K562 (cell line): Measurements from ENCODE around the gene PNMT. TPM values are rescaled to one million over a fixed set of nuclear protein-coding genes. Genes with fewer than 3 reads are reported as not detected.
A peak's percentile ranks its signal among the peaks of the same experiment; 100 is the strongest.

Experiments used
- AFF1 ChIP-seq, 2 experiments: fragments of 450-650 bp; IDR thresholded peaks; 2 replicates each; pipeline ENCODE4 v1.6.1; 2018; ENCODE audit warnings: mild to moderate bottlenecking in 2 of 2, low read depth in 1 of 2; ENCODE audit not compliant: partially characterized antibody in 2 of 2
- COPS2 ChIP-seq: fragments of 450-650 bp; conservative IDR thresholded peaks from 2 replicates; pipeline ENCODE4 v1.6.1; 2016; ENCODE audit warnings: mild to moderate bottlenecking, moderate library complexity
- DMBX1 ChIP-seq: fragments of 250-450 bp; sonication (Bioruptor Pico); IDR thresholded peaks from 2 replicates; pipeline ENCODE4 v1.8.0; 2022; ENCODE audit warnings: inconsistent platforms, mild to moderate bottlenecking, moderate library complexity, borderline replicate concordance
- EHMT2 ChIP-seq: fragments of 450-650 bp; IDR thresholded peaks from 2 replicates; pipeline ENCODE4 v1.6.1; 2018; ENCODE audit warnings: antibody characterized with exemption
- FOXA1 ChIP-seq: fragments of 450-650 bp; IDR thresholded peaks from 2 replicates; pipeline ENCODE4 v1.6.1; 2016; ENCODE audit warnings: mild to moderate bottlenecking, borderline replicate concordance
- FOXK2 ChIP-seq, 2 experiments: fragments of 450-650 bp; IDR thresholded peaks in 1 of 2; conservative IDR thresholded peaks in 1 of 2; 2 replicates each; pipeline ENCODE4 v1.6.1; 2016; ENCODE audit warnings: low read depth in 2 of 2, mild to moderate bottlenecking in 1 of 2
- HMGN3 ChIP-seq: IDR thresholded peaks from 2 replicates; pipeline ENCODE4 v1.6.1; 2011; ENCODE audit warnings: borderline replicate concordance, low read depth, mild to moderate bottlenecking, mixed read lengths, low read length; ENCODE audit not compliant: insufficient read length; ENCODE audit errors: extremely low read depth
- NCOR1 ChIP-seq: fragments of 450-650 bp; IDR thresholded peaks from 2 replicates; pipeline ENCODE4 v1.6.1; 2016; ENCODE audit warnings: mild to moderate bottlenecking, moderate library complexity
- NKRF ChIP-seq: fragments of 450-650 bp; IDR thresholded peaks from 2 replicates; pipeline ENCODE4 v1.6.1; 2016; ENCODE audit warnings: borderline replicate concordance
- RAD51 ChIP-seq: fragments of 450-650 bp; IDR thresholded peaks from 2 replicates; pipeline ENCODE4 v1.7.1; 2016; ENCODE audit warnings: low read depth, mild to moderate bottlenecking, borderline replicate concordance
- SREBF1 ChIP-seq: fragments of 150-350 bp; IDR thresholded peaks from 2 replicates; pipeline ENCODE4 v1.6.1; 2014; ENCODE audit warnings: antibody characterized with exemption, low read depth, low read length, borderline replicate concordance
- SUPT5H ChIP-seq: fragments of 450-650 bp; IDR thresholded peaks from 2 replicates; pipeline ENCODE4 v1.6.1; 2016
- TAF9B ChIP-seq: fragments of 450-650 bp; IDR thresholded peaks from 2 replicates; pipeline ENCODE4 v1.6.1; 2018; ENCODE audit warnings: mild to moderate bottlenecking; ENCODE audit not compliant: partially characterized antibody
- polyA plus RNA-seq, 8 experiments: library from polyadenylated mRNA; depleted of rRNA in 4 of 8; stranded (reverse) in 5 of 8; unstranded in 3 of 8; fragments of >200 nt; fragmentation: Nextera tagmentation in 2 of 8; fragmentation: Illumina TruSeq in 1 of 8; extraction: Ambion mirVana in 2 of 8; extraction: Trizol in 1 of 8; gene quantifications; 2 replicates each; pipeline versions ENCODE4 v1.2.1 to v1.2.3, GENCODE V29; 2011 to 2014; ENCODE audit warnings: inconsistent platforms in 1 of 8, missing spikeins in 1 of 8
- total RNA-seq, 7 experiments: library from RNA; depleted of rRNA in 6 of 7; stranded (reverse); fragments of >200 nt in 6 of 7; fragmentation: Illumina TruSeq in 2 of 7; extraction: Trizol in 2 of 7; gene quantifications; 2 replicates each; pipeline versions ENCODE4 v1.2.1 to v1.2.3, GENCODE V29; 2011 to 2021; ENCODE audit warnings: low replicate concordance in 1 of 7
- TF ChIP-seq, protein P1 (sequence below), 3 experiments: IDR thresholded peaks in 2 of 3; conservative IDR thresholded peaks in 1 of 3; 2 replicates each; pipeline ENCODE4 v1.5.1; 2011 to 2012; ENCODE audit warnings: low read length in 3 of 3, mild to moderate bottlenecking in 3 of 3, control low read depth in 2 of 3, improper control_type of control experiment in 1 of 3, inconsistent platforms in 1 of 3, low read depth in 1 of 3, mixed read lengths in 1 of 3, moderate library complexity in 1 of 3; ENCODE audit not compliant: insufficient read depth in 2 of 3

PNMT gene
- total and polyA plus RNA-seq, 9 of the 15 experiments (the other 6 are each of a cell fraction or from before 2014, with no cell fraction given): 0.55 to 18.1 (median 5.8) TPM

DNA sequence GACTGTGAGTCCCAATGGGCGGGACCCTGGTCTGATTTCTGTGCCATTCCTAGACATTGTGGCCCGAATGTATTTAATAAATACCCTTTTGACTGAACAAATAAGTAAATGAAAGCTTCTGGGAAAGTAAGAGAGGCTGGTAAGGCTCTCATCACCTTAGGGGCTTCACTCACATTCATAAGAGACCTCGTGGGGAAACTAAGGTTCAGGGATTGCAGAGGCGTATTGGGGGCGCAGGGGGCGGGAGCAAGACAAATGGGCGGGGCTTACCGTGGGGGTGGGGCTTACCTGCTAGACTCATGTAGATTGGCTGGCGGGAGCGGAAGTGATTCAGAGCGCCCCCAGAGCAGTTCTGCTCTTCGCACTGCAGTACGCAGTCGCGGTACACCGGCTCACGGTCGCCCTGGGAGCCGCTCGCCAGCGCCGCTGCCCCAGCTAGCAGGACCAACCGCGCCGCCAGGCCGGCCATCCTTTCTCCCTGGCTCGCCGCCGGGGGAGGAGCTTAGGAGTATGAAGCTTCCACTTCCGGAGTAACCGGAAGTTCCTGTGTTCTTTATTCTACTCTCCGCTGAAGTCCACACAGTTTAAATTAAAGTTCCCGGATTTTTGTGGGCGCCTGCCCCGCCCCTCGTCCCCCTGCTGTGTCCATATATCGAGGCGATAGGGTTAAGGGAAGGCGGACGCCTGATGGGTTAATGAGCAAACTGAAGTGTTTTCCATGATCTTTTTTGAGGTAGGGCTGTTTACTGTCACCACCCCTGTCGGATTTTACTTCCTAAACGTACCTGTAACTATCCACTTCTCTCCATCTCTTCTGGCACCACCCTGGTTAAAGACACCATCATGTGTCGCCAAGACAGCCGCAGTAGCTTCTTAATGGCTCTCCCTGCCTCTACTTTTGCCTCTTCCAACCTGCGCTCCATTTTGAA is 19.6 kb downstream of the PNMT start, which contains the start of gene PGAP3 (continued):
- TF ChIP-seq AFF1 (IDR thresholded peaks at IDR 0.05; ENCODE audit: low read depth in 1 of 2, partially characterized antibody in 2 of 2) (peak in 1 of 2 experiments; percentile 17), RAD51 (no peak), FOXA1 (no peak), SUPT5H (peak; percentile 78), SREBF1 (no peak), COPS2 (no peak), DMBX1 (peak; percentile 68; the same call in 1 of the 2 replicates), EHMT2 (peak; percentile 72), HMGN3 (peak; percentile 69), NCOR1 (no peak), FOXK2 (conservative IDR thresholded peaks at IDR 0.05 in 1 of 2, IDR thresholded peaks at IDR 0.05 in 1 of 2; ENCODE audit: low read depth in 2 of 2) (peak; percentile 64 to 72; a peak in 3 of 4 replicates), TAF9B (peak; percentile 61), NKRF (0 out of 2 replicates have a peak, but pooled peaks have one; percentile 58)
- TF ChIP-seq, protein P1, sequence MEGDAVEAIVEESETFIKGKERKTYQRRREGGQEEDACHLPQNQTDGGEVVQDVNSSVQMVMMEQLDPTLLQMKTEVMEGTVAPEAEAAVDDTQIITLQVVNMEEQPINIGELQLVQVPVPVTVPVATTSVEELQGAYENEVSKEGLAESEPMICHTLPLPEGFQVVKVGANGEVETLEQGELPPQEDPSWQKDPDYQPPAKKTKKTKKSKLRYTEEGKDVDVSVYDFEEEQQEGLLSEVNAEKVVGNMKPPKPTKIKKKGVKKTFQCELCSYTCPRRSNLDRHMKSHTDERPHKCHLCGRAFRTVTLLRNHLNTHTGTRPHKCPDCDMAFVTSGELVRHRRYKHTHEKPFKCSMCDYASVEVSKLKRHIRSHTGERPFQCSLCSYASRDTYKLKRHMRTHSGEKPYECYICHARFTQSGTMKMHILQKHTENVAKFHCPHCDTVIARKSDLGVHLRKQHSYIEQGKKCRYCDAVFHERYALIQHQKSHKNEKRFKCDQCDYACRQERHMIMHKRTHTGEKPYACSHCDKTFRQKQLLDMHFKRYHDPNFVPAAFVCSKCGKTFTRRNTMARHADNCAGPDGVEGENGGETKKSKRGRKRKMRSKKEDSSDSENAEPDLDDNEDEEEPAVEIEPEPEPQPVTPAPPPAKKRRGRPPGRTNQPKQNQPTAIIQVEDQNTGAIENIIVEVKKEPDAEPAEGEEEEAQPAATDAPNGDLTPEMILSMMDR (IDR thresholded peaks at IDR 0.05 in 2 of 3, conservative IDR thresholded peaks at IDR 0.05 in 1 of 3; ENCODE audit: insufficient read depth in 2 of 3, low read depth in 1 of 3, low read length in 3 of 3): peak in 1 of 3 experiments; percentile 31; a peak in 2 of 6 replicates
